Caco-2 (cell line): ENCODE results near the gene ADGRA1. TPM values are rescaled to one million over a fixed set of nuclear protein-coding genes. Genes with fewer than 3 reads are reported as not detected.

ENCODE experiments used
- BruUV-seq: library from RNA; stranded (reverse); fragments of 400-500 nt; replicated peaks from 2 replicates; lab custom pipeline; 2021; lab: Mats Ljungman, UMichigan
- CTCF ChIA-PET: fragments of 300-600 bp; sonication (Branson Sonifier 250); formaldehyde crosslinking; loops from one replicate; lab custom pipeline; 2022; ENCODE audit warnings: antibody characterized with exemption; lab: Charles Lee
- POLR2A ChIA-PET: fragments of 300-600 bp; sonication (Branson Sonifier 250); formaldehyde crosslinking; loops from one replicate; lab custom pipeline; 2022; ENCODE audit warnings: antibody characterized with exemption; lab: Charles Lee
- DNase-seq, 2 experiments: peaks; one replicate each; pipeline versions ENCODE4 v3.0.0 to v3.0.0-alpha.2; 2020 to 2022
- H3K27me3 ChIP-seq: replicated peaks from 2 replicates; pipeline ENCODE4 v1.6.0; 2011; ENCODE audit warnings: low read length; ENCODE audit not compliant: control insufficient read depth, insufficient read depth
- H3K36me3 ChIP-seq: 2 replicates; pipeline ENCODE4 v1.5.1; 2011; ENCODE audit warnings: low read length; ENCODE audit not compliant: control insufficient read depth, insufficient read depth
- H3K4me1 ChIP-seq: fragments of 250-450 bp; sonication (Bioruptor Pico); 2 replicates; pipeline ENCODE4 v1.5.1; 2020; ENCODE audit warnings: mild to moderate bottlenecking
- H3K4me3 ChIP-seq: 2 replicates; pipeline ENCODE4 v1.5.1; 2011; ENCODE audit warnings: low read depth, mild to moderate bottlenecking, control low read depth, low read length
- H3K9me3 ChIP-seq: fragments of 250-450 bp; sonication (Bioruptor Pico); 2 replicates; pipeline ENCODE4 v1.5.1; 2020; ENCODE audit warnings: mild to moderate bottlenecking, moderate library complexity
- H3K27ac Mint-ChIP-seq: one replicate; pipeline ENCODE4 v1.8.0; 2022; ENCODE audit warnings: mixed read lengths; ENCODE audit not compliant: unreplicated experiment
- H3K27me3 Mint-ChIP-seq: one replicate; pipeline ENCODE4 v1.8.0; 2022; ENCODE audit warnings: mixed read lengths; ENCODE audit not compliant: insufficient read depth, unreplicated experiment
- H3K36me3 Mint-ChIP-seq: one replicate; pipeline ENCODE4 v1.8.0; 2022; ENCODE audit warnings: mild to moderate bottlenecking, mixed read lengths; ENCODE audit not compliant: insufficient read depth, unreplicated experiment
- H3K4me1 Mint-ChIP-seq: one replicate; pipeline ENCODE4 v1.8.0; 2022; ENCODE audit warnings: low read depth, mixed read lengths; ENCODE audit not compliant: unreplicated experiment
- H3K4me3 Mint-ChIP-seq: one replicate; pipeline ENCODE4 v1.8.0; 2022; ENCODE audit warnings: mild to moderate bottlenecking, moderate library complexity, mixed read lengths; ENCODE audit not compliant: unreplicated experiment
- H3K9me3 Mint-ChIP-seq: one replicate; pipeline ENCODE4 v1.8.0; 2022; ENCODE audit warnings: mixed read lengths; ENCODE audit not compliant: unreplicated experiment
- intact Hi-C: fragments of 100-400 bp; cut with micrococcal nuclease; formaldehyde crosslinking; loops from one replicate; pipeline ENCODE4 v1.10.0; 2022; ENCODE audit not compliant: unreplicated experiment
- total RNA-seq: library from RNA; stranded (reverse); gene quantifications from 2 replicates; pipeline ENCODE4 v1.2.3, GENCODE V29; 2022
- TF ChIP-seq, protein P1 (sequence below), 2 experiments: fragments of 200-600 bp in 1 of 2; IDR thresholded peaks; 1 replicate in 1 of 2; 2 replicates in 1 of 2; pipeline versions ENCODE4 v1.5.1 to v1.8.0; 2011 to 2022; ENCODE audit warnings: antibody characterized with exemption in 1 of 2, control low read depth in 1 of 2, inconsistent platforms in 1 of 2, low read depth in 1 of 2, low read length in 1 of 2, mild to moderate bottlenecking in 1 of 2, moderate library complexity in 1 of 2; ENCODE audit not compliant: insufficient read depth in 1 of 2, severe bottlenecking in 1 of 2, unreplicated experiment in 1 of 2

The ADGRA1 gene
- total RNA-seq, 1 experiment from 2014 or later: not detected

DNA sequence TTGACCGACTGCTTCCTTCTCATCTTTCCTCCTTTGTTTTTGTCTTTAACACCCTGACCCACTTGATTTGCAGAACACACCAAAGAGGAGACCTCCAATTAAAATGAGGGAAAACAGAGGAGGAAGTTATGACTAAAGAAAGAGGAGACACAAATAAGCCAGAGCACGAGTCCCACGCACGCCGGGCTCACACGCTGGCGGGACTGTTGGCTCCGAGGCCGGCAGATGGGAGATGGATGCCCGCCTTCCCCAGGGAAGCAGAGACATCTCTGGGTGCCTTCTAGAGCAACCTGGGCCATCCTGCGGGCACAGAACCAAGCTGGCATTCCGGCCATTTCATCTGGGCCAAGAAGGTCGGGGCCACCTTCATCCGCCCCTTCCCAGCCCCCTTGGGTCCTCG, 5.6 kb downstream of the ADGRA1 start:
- intact Hi-C loops: no loop called here
- TF ChIP-seq, protein P1, sequence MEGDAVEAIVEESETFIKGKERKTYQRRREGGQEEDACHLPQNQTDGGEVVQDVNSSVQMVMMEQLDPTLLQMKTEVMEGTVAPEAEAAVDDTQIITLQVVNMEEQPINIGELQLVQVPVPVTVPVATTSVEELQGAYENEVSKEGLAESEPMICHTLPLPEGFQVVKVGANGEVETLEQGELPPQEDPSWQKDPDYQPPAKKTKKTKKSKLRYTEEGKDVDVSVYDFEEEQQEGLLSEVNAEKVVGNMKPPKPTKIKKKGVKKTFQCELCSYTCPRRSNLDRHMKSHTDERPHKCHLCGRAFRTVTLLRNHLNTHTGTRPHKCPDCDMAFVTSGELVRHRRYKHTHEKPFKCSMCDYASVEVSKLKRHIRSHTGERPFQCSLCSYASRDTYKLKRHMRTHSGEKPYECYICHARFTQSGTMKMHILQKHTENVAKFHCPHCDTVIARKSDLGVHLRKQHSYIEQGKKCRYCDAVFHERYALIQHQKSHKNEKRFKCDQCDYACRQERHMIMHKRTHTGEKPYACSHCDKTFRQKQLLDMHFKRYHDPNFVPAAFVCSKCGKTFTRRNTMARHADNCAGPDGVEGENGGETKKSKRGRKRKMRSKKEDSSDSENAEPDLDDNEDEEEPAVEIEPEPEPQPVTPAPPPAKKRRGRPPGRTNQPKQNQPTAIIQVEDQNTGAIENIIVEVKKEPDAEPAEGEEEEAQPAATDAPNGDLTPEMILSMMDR (IDR thresholded peaks at IDR 0.05; ENCODE audit: insufficient read depth in 1 of 2, low read depth in 1 of 2, low read length in 1 of 2, severe bottlenecking in 1 of 2, unreplicated experiment in 1 of 2): no peak
- no TSS peak for BruUV-seq
- H3K9me3 ChIP-seq: no peaks in the 10 kb centered on the region; the same call in 1 of the 2 replicates
- no peak overlapping the region for H3K4me3 Mint-ChIP-seq
- H3K4me1 Mint-ChIP-seq: no peaks in the 10 kb centered on the region
- H3K27me3 Mint-ChIP-seq: peaks cover 42% of the 10 kb centered on the region
- ChIA-PET POLR2A (no interaction called here), CTCF (interaction anchor here (0.6 kb wide), 1 partner anchor 110 kb away, joined by 4 read pairs; no protein-coding TSS in a partner anchor)
- DNase-seq: no peak
- peaks cover under 1% of the 10 kb centered on the region; the same call in 1 of the 2 replicates for H3K4me1 ChIP-seq
- no peaks in the 10 kb centered on the region for H3K36me3 ChIP-seq
- H3K27ac Mint-ChIP-seq: no peak overlapping the region
- peaks cover 4% of the 10 kb centered on the region for H3K36me3 Mint-ChIP-seq
- H3K9me3 Mint-ChIP-seq: no peaks in the 10 kb centered on the region
- H3K4me3 ChIP-seq: no peak overlapping the region
- peaks cover 3% of the 10 kb centered on the region for H3K27me3 ChIP-seq

GRCh38 chr10:133094286-133094685, 6.6 kb downstream of the ADGRA1 start:
- Mint-ChIP-seq H3K4me3 (no peak overlapping the region), H3K4me1 (no peaks in the 10 kb centered on the region), H3K36me3 (peaks cover 4% of the 10 kb centered on the region), H3K9me3 (no peaks in the 10 kb centered on the region), H3K27me3 (peaks cover 45% of the 10 kb centered on the region), H3K27ac (no peak overlapping the region)
- intact Hi-C loops: no loop called here
- H3K9me3 ChIP-seq: no peaks in the 10 kb centered on the region; the same call in 1 of the 2 replicates
- no peak for DNase-seq
- ChIA-PET CTCF (no interaction called here), POLR2A (no interaction called here)
- H3K4me1 ChIP-seq: no peaks in the 10 kb centered on the region
- peaks cover 3% of the 10 kb centered on the region for H3K27me3 ChIP-seq
- H3K4me3 ChIP-seq: no peak overlapping the region
- no TSS peak for BruUV-seq
- no peaks in the 10 kb centered on the region for H3K36me3 ChIP-seq
- TF ChIP-seq, protein P1 (IDR thresholded peaks at IDR 0.05; ENCODE audit: insufficient read depth in 1 of 2, low read depth in 1 of 2, low read length in 1 of 2, severe bottlenecking in 1 of 2, unreplicated experiment in 1 of 2): no peak

DNA sequence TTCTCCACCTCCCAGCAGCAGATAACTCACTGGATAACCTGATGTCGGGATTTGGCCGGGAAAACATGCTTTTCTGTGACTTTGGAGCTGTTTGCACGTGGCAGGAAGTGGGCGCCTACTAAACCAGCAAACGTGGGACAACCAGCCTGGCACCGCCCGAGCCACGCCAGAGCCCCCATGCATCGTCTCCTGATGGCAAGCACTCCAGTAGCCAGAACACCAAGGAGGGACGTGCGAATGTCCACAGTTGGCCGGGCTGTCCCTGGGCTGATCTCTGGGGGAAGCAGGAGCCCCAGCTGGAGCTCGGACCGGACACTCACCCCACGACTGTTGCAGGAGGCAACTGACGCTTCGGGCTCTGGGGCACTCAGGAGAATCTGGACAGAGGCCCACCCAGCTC, 7.1 kb downstream of the ADGRA1 start:
- Histone ChIP-seq H3K9me3 (no peaks in the 10 kb centered on the region; the same call in 1 of the 2 replicates), H3K36me3 (no peaks in the 10 kb centered on the region), H3K4me3 (no peak overlapping the region), H3K27me3 (peaks cover 3% of the 10 kb centered on the region), H3K4me1 (no peaks in the 10 kb centered on the region)
- Mint-ChIP-seq H3K4me1 (no peaks in the 10 kb centered on the region), H3K27ac (no peak overlapping the region), H3K36me3 (peaks cover 4% of the 10 kb centered on the region), H3K27me3 (peaks cover 40% of the 10 kb centered on the region), H3K4me3 (no peak overlapping the region), H3K9me3 (no peaks in the 10 kb centered on the region)
- no TSS peak for BruUV-seq
- DNase-seq: no peak
- CTCF ChIA-PET: no interaction called here
- POLR2A ChIA-PET: no interaction called here
- TF ChIP-seq, protein P1 (IDR thresholded peaks at IDR 0.05; ENCODE audit: insufficient read depth in 1 of 2, low read depth in 1 of 2, low read length in 1 of 2, severe bottlenecking in 1 of 2, unreplicated experiment in 1 of 2): no peak
- intact Hi-C loops: no loop called here
